H1 (cell line): ENCODE measurements around the gene CDX2. TPM values are rescaled to one million over a fixed set of nuclear protein-coding genes. Genes with fewer than 3 reads are reported as not detected.

ENCODE experiments used
- CTCF ChIA-PET: fragments of 300-600 bp; sonication (Branson Sonifier 250); formaldehyde crosslinking; loops from one replicate; lab custom pipeline; 2021; ENCODE audit not compliant: partially characterized antibody; lab: Charles Lee
- POLR2A ChIA-PET: fragments of 300-600 bp; sonication (Branson Sonifier 250); formaldehyde crosslinking; loops from one replicate; lab custom pipeline; 2021; ENCODE audit warnings: inconsistent platforms; ENCODE audit not compliant: partially characterized antibody; lab: Charles Lee
- DNase-seq, 2 experiments: peaks; one replicate each; pipeline versions ENCODE4 v3.0.0 to v3.0.0-alpha.2; 2010 to 2022; ENCODE audit warnings: low spot score in 2 of 2, low read depth in 1 of 2, mixed read lengths in 1 of 2
- FAIRE-seq: peaks from 2 replicates; lab custom pipeline; 2011; peaks lifted over from hg19 to GRCh38; lab: Jason Lieb, UNC
- H2AFZ ChIP-seq: 2 replicates; pipeline ENCODE4 v1.8.1; 2012; ENCODE audit warnings: low read length, inconsistent platforms
- H2AK5ac ChIP-seq: 2 replicates; pipeline ENCODE4 v1.6.1; 2013; ENCODE audit warnings: low read depth, low read length
- H2BK120ac ChIP-seq: replicated peaks from 2 replicates; pipeline ENCODE3; 2013; ENCODE audit warnings: low read depth, low read length, inconsistent platforms
- H2BK12ac ChIP-seq: 2 replicates; pipeline ENCODE4 v1.6.1; 2013; ENCODE audit warnings: low read depth, low read length
- H2BK15ac ChIP-seq: 2 replicates; pipeline ENCODE4 v1.6.1; 2013; ENCODE audit warnings: low read length
- H2BK20ac ChIP-seq: 2 replicates; pipeline ENCODE4 v1.6.1; 2013; ENCODE audit warnings: low read length
- H2BK5ac ChIP-seq: 2 replicates; pipeline ENCODE4 v1.6.1; 2013; ENCODE audit warnings: low read depth, low read length
- H3K14ac ChIP-seq: 2 replicates; pipeline ENCODE4 v1.6.1; 2013; ENCODE audit warnings: inconsistent platforms; ENCODE audit not compliant: insufficient read length
- H3K18ac ChIP-seq: 2 replicates; pipeline ENCODE4 v1.6.1; 2013; ENCODE audit warnings: low read length; ENCODE audit errors: extremely low read depth
- H3K23ac ChIP-seq: 2 replicates; pipeline ENCODE4 v1.6.1; 2013; ENCODE audit warnings: inconsistent platforms; ENCODE audit not compliant: insufficient read length
- H3K23me2 ChIP-seq: 2 replicates; pipeline ENCODE4 v1.6.1; 2013; ENCODE audit warnings: low read depth, low read length
- H3K27ac ChIP-seq: 2 replicates; pipeline ENCODE4 v1.6.1; 2011; ENCODE audit warnings: low read depth, low read length, inconsistent platforms
- H3K27me3 ChIP-seq, 4 experiments: replicated peaks in 1 of 4; 1 replicate in 1 of 4; 2 replicates in 3 of 4; pipeline versions ENCODE4 v1.6.1 to v1.8.1; 2011 to 2013; ENCODE audit warnings: low read length in 3 of 4, mild to moderate bottlenecking in 3 of 4, inconsistent platforms in 2 of 4, mixed read lengths in 2 of 4, moderate library complexity in 1 of 4; ENCODE audit not compliant: control insufficient read depth in 3 of 4, insufficient read depth in 3 of 4; ENCODE audit errors: extremely low read depth in 1 of 4
- H3K36me3 ChIP-seq, 4 experiments: 2 replicates each; pipeline versions ENCODE4 v1.6.1 to v1.8.1; 2011 to 2013; ENCODE audit warnings: mild to moderate bottlenecking in 4 of 4, low read length in 3 of 4, moderate library complexity in 2 of 4, control low read depth in 1 of 4, inconsistent platforms in 1 of 4; ENCODE audit not compliant: insufficient read depth in 4 of 4, control insufficient read depth in 2 of 4
- H3K4ac ChIP-seq: replicated peaks from 2 replicates; pipeline ENCODE3; 2013; ENCODE audit warnings: low read length, low read depth, mixed read lengths, inconsistent platforms; ENCODE audit not compliant: insufficient read length
- H3K4me1 ChIP-seq, 4 experiments: replicated peaks in 1 of 4; 1 replicate in 1 of 4; 2 replicates in 3 of 4; pipeline versions ENCODE4 v1.6.1 to v1.8.1; 2011 to 2013; ENCODE audit warnings: low read length in 3 of 4, inconsistent platforms in 2 of 4, mixed read lengths in 1 of 4; ENCODE audit not compliant: insufficient read depth in 4 of 4, control insufficient read depth in 3 of 4
- H3K4me2 ChIP-seq, 2 experiments: 2 replicates each; pipeline versions ENCODE4 v1.6.1 to v1.8.1; 2011 to 2013; ENCODE audit warnings: low read depth in 2 of 2, low read length in 2 of 2, control low read depth in 1 of 2, inconsistent platforms in 1 of 2, mild to moderate bottlenecking in 1 of 2; ENCODE audit not compliant: insufficient read depth in 1 of 2
- H3K4me3 ChIP-seq, 4 experiments: fragments of 200-600, 300-600 bp in 1 of 4; sonication (generic), shearing (Covaris generic), sonication (Bioruptor Twin) in 1 of 4; 2 replicates each; pipeline versions ENCODE4 v1.5.1 to v1.8.1; 2011 to 2016; ENCODE audit warnings: low read length in 4 of 4, low read depth in 3 of 4, control low read depth in 2 of 4, inconsistent platforms in 2 of 4, mild to moderate bottlenecking in 2 of 4, mixed read lengths in 1 of 4, moderate library complexity in 1 of 4; ENCODE audit not compliant: insufficient read depth in 2 of 4; ENCODE audit errors: extremely low read depth in 1 of 4
- H3K56ac ChIP-seq: replicated peaks from 2 replicates; pipeline ENCODE3; 2013; ENCODE audit warnings: low read depth, mild to moderate bottlenecking, mixed read lengths, low read length, inconsistent platforms; ENCODE audit not compliant: insufficient read length
- H3K79me1 ChIP-seq: 2 replicates; pipeline ENCODE4 v1.6.1; 2013; ENCODE audit warnings: low read depth, low read length, control low read depth
- H3K79me2 ChIP-seq, 2 experiments: 2 replicates each; pipeline versions ENCODE4 v1.6.1 to v1.8.1; 2012 to 2013; ENCODE audit warnings: low read length in 2 of 2, mild to moderate bottlenecking in 2 of 2, inconsistent platforms in 1 of 2; ENCODE audit not compliant: insufficient read depth in 2 of 2, control insufficient read depth in 1 of 2
- H3K9ac ChIP-seq, 4 experiments: replicated peaks in 1 of 4; 1 replicate in 1 of 4; 2 replicates in 3 of 4; pipeline versions ENCODE4 v1.6.1 to v1.8.1; 2011 to 2013; ENCODE audit warnings: low read depth in 3 of 4, low read length in 3 of 4, control low read depth in 2 of 4, mild to moderate bottlenecking in 2 of 4, moderate library complexity in 2 of 4, inconsistent platforms in 1 of 4; ENCODE audit errors: extremely low read depth in 1 of 4
- H3K9me3 ChIP-seq, 2 experiments: 2 replicates each; pipeline versions ENCODE4 v1.6.1 to v1.8.1; 2012 to 2013; ENCODE audit warnings: mild to moderate bottlenecking in 2 of 2, moderate library complexity in 2 of 2, control low read depth in 1 of 2, inconsistent platforms in 1 of 2, low read depth in 1 of 2, low read length in 1 of 2, mixed read lengths in 1 of 2; ENCODE audit not compliant: insufficient read depth in 2 of 2
- H4K20me1 ChIP-seq, 2 experiments: replicated peaks in 1 of 2; 2 replicates each; pipeline versions ENCODE3 to v1.8.1; 2011 to 2013; ENCODE audit warnings: inconsistent platforms in 2 of 2, low read length in 2 of 2, mild to moderate bottlenecking in 1 of 2; ENCODE audit not compliant: insufficient read depth in 2 of 2, control insufficient read depth in 1 of 2
- H4K5ac ChIP-seq: 2 replicates; pipeline ENCODE4 v1.6.1; 2013; ENCODE audit warnings: low read length, low read depth, mixed read lengths, inconsistent platforms; ENCODE audit not compliant: insufficient read length
- H4K8ac ChIP-seq: 2 replicates; pipeline ENCODE4 v1.8.0; 2013; ENCODE audit warnings: mild to moderate bottlenecking, moderate library complexity, low read length, inconsistent platforms; ENCODE audit not compliant: insufficient read depth; ENCODE audit errors: extremely low read depth
- H4K91ac ChIP-seq: replicated peaks from 2 replicates; pipeline ENCODE3; 2013; ENCODE audit warnings: low read length, mixed read lengths, inconsistent platforms; ENCODE audit not compliant: insufficient read length
- HDAC2 ChIP-seq, 2 experiments: fragments of 300-600 bp in 1 of 2; sonication (generic) in 1 of 2; IDR thresholded peaks; 2 replicates each; pipeline ENCODE4 v1.6.1; 2011 to 2012; ENCODE audit warnings: low read depth in 2 of 2, low read length in 2 of 2, mild to moderate bottlenecking in 2 of 2, moderate library complexity in 2 of 2, borderline replicate concordance in 1 of 2, inconsistent platforms in 1 of 2
- POLR2A ChIP-seq, 2 experiments: IDR thresholded peaks; 1 replicate in 1 of 2; 2 replicates in 1 of 2; pipeline ENCODE4 v1.6.1; 2011; ENCODE audit warnings: low read depth in 2 of 2, low read length in 2 of 2, mild to moderate bottlenecking in 2 of 2; ENCODE audit errors: control extremely low read depth in 1 of 2
- RAD21 ChIP-seq, 2 experiments: IDR thresholded peaks in 1 of 2; conservative IDR thresholded peaks in 1 of 2; 2 replicates each; pipeline ENCODE4 v1.6.1; 2011; ENCODE audit warnings: low read depth in 2 of 2, low read length in 2 of 2, improper control_type of control experiment in 1 of 2, inconsistent platforms in 1 of 2, mild to moderate bottlenecking in 1 of 2, moderate library complexity in 1 of 2
- RNF2 ChIP-seq: fragments of 200-900, 300-1000 bp; sonication (generic); IDR thresholded peaks from 2 replicates; pipeline ENCODE4 v1.7.1; 2016; ENCODE audit warnings: borderline replicate concordance, low read depth, mild to moderate bottlenecking, antibody characterized with exemption, low read length; ENCODE audit not compliant: poor library complexity, severe bottlenecking; ENCODE audit errors: missing control alignments
- SP4 ChIP-seq: IDR thresholded peaks from 2 replicates; pipeline ENCODE4 v1.6.1; 2012; ENCODE audit warnings: low read length, inconsistent platforms
- TAF1 ChIP-seq: IDR thresholded peaks from 2 replicates; pipeline ENCODE4 v1.6.1; 2011; ENCODE audit warnings: mild to moderate bottlenecking, low read depth, low read length
- WGBS, 2 experiments: shearing (Covaris generic) in 1 of 2; methylation state at CpG; one replicate each; pipeline versions ENCODE4 v1.1.6 to v1.1.7; 2013 to 2015; ENCODE audit warnings: low lambda C conversion rate in 2 of 2, mixed read lengths in 2 of 2, inconsistent platforms in 1 of 2, low coverage in 1 of 2, missing lambda C conversion rate in 1 of 2; ENCODE audit not compliant: insufficient replicate concordance in 2 of 2, insufficient coverage in 1 of 2, insufficient read length in 1 of 2; ENCODE audit errors: extremely low coverage in 1 of 2, missing lambda C conversion rate in 1 of 2; 5-methylcytosine and 5-hydroxymethylcytosine counted together
- polyA plus RNA-seq, 7 experiments: library from polyadenylated mRNA; depleted of rRNA in 3 of 7; stranded (reverse) in 5 of 7; unstranded in 2 of 7; fragments of >200 nt in 5 of 7; fragments of 200-250 nt in 2 of 7; gene quantifications; 1 replicate in 5 of 7; 2 replicates in 1 of 7; 4 replicates in 1 of 7; pipeline versions ENCODE4 v1.2.1 to v1.2.3, GENCODE V29; 2011 to 2013; ENCODE audit warnings: missing spikeins in 2 of 7, mixed read lengths in 2 of 7
- total RNA-seq: library from RNA; stranded (reverse); fragmentation: NEBNext Ultra II Directional; extraction: Animal tissue kit (Norgen Biotek cat#: 25700); gene quantifications from 2 replicates; pipeline ENCODE4 v1.2.1, GENCODE V29; 2021

Gene CDX2
- total and polyA plus RNA-seq, 2 of the 8 experiments (the other 6 are each of a cell fraction or from before 2014, with no cell fraction given): 0.09 TPM; not detected in 1

DNA sequence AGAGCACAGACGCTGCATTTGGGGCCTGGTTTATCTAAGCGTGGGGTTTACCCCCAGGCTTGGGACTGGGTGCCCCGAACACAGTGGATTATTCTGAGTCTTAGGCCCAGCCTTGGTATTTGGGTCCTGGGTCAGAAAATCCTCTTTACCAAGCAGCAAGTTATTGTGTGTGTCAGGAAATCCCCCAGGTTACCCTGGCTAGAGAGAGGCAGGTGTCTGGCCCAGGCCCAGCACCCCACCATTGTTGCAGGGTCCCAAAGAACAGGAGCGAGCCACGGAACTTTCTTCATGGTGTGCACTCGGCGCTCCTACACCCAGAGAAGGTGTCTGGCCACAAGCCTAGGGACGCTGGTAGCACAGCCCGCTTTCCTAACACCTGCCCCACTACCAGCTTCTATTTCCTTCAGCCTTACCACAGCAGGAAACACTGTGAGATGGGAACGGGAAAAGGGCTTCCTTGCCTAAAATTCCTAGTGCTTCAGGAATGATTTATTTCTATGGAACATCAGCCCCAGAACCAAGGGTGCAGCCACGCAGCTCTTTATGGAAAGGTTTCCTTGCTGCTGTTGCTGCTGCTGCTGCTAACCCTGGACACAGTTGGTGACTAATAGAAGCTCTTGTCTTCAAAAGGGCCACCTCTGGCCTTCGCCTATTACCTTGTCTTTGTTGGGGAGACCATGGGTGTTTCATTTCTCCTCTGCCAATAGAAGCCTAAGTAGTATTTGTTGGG is 7.4 kb upstream of the CDX2 start:
- H3K4me1 ChIP-seq: peaks cover 0 to 22% (median 11%) of the 10 kb centered on the region in 4 experiments; a peak in 6 of 7 replicates
- peaks cover 0 to 11% (median 0%) of the 10 kb centered on the region in 4 experiments; a peak in 1 of 8 replicates for H3K36me3 ChIP-seq
- 6% methylated on average over 12 of the region's 12 CpGs; no CpG with 5 or more reads in 1 of the 2 experiments for WGBS, 2 experiments
- no peak overlapping the region for H3K18ac ChIP-seq
- H3K79me2 ChIP-seq: no peaks in the 10 kb centered on the region
- H3K27me3 ChIP-seq: peaks cover 97 to 100% (median 100%) of the 10 kb centered on the region in 4 experiments
- H2AK5ac ChIP-seq: 0 out of 2 replicates have a peak overlapping the region, but pooled peaks have one; percentile 42
- DNase-seq: peak in 1 of 2 experiments; percentile 52
- no peaks in the 10 kb centered on the region for H3K79me1 ChIP-seq
- H3K56ac ChIP-seq: no peak overlapping the region
- no peak overlapping the region for H4K91ac ChIP-seq
- H2AFZ ChIP-seq: no peak overlapping the region
- no peak overlapping the region for H2BK15ac ChIP-seq
- no peak overlapping the region for H3K14ac ChIP-seq
- ChIA-PET CTCF (interaction anchor here (0.7 to 20.5 kb wide), 15 partner anchors 3 to 178 kb away, joined by 3 to 283 read pairs (median 4); partner anchors contain the start of genes CDX2 and URAD), POLR2A (interaction anchor here (1.1 to 5.0 kb wide), 4 partner anchors 10 to 56 kb away, joined by 3 to 31 read pairs (median 11); partner anchors contain the start of genes CDX2 and PDX1)
- TF ChIP-seq HDAC2 (IDR thresholded peaks at IDR 0.05; ENCODE audit: borderline replicate concordance in 1 of 2, low read depth in 2 of 2, low read length in 2 of 2) (no peak), SP4 (no peak), RAD21 (IDR thresholded peaks at IDR 0.05 in 1 of 2, conservative IDR thresholded peaks at IDR 0.05 in 1 of 2; ENCODE audit: low read depth in 2 of 2, low read length in 2 of 2) (no peak), RNF2 (no peak), TAF1 (no peak), POLR2A (IDR thresholded peaks at IDR 0.05; ENCODE audit: control extremely low read depth in 1 of 2, low read depth in 2 of 2, low read length in 2 of 2) (no peak)
- no peaks in the 10 kb centered on the region for H3K9me3 ChIP-seq
- FAIRE-seq: no peak
- H3K27ac ChIP-seq: no peak overlapping the region
- no peak overlapping the region; a peak in 1 of 4 replicates for H3K4me2 ChIP-seq
- no peak overlapping the region for H2BK120ac ChIP-seq
- no peak overlapping the region for H2BK5ac ChIP-seq
- no peak overlapping the region for H3K4ac ChIP-seq
- H3K9ac ChIP-seq: no peak overlapping the region
- no peak overlapping the region for H4K8ac ChIP-seq
- H4K5ac ChIP-seq: no peak overlapping the region
- no peak overlapping the region for H3K23ac ChIP-seq
- peaks cover 18 to 48% of the 10 kb centered on the region in 2 experiments for H4K20me1 ChIP-seq
- peaks cover 2% of the 10 kb centered on the region; the same call in 1 of the 2 replicates for H3K23me2 ChIP-seq
- no peak overlapping the region for H3K4me3 ChIP-seq
- H2BK20ac ChIP-seq: no peak overlapping the region; the same call in 1 of the 2 replicates
- peak overlapping the region; percentile 92 for H2BK12ac ChIP-seq
